ENCODE measurements around the gene ABLIM1.

ABLIM1 gene

GRCh38 chr10:114453576-114453975 lies 204.5 kb downstream of the ABLIM1 start:
- Histone ChIP-seq H3K4me3 (ENCODE audit: low read depth in 1 of 2, low read length in 2 of 2) (no peak overlapping the region), H3K4me1 (ENCODE audit: control insufficient read depth in 1 of 2, insufficient read depth in 2 of 2, low read length in 2 of 2) (no peaks in the 10 kb centered on the region), H3K9ac (ENCODE audit: low read depth in 1 of 2, low read length in 2 of 2) (no peak overlapping the region), H3K27ac (ENCODE audit: low read depth, low read length) (no peak overlapping the region), H3K27me3 (ENCODE audit: control insufficient read depth in 1 of 2, insufficient read depth in 2 of 2, low read length in 2 of 2) (no peaks in the 10 kb centered on the region), H3K36me3 (ENCODE audit: control insufficient read depth in 1 of 2, insufficient read depth in 2 of 2, low read length in 2 of 2) (peaks cover 0 to 18% of the 10 kb centered on the region in 2 donors), H3K9me3 (ENCODE audit: control insufficient read depth in 1 of 2, low read length in 2 of 2) (no peaks in the 10 kb centered on the region)

GRCh38 chr10:114448897-114449296 lies 209.2 kb downstream of the ABLIM1 start:
- Histone ChIP-seq H3K4me3 (ENCODE audit: low read depth in 1 of 2, low read length in 2 of 2) (no peak overlapping the region), H3K9me3 (ENCODE audit: control insufficient read depth in 1 of 2, low read length in 2 of 2) (no peaks in the 10 kb centered on the region), H3K27me3 (ENCODE audit: control insufficient read depth in 1 of 2, insufficient read depth in 2 of 2, low read length in 2 of 2) (no peaks in the 10 kb centered on the region), H3K36me3 (ENCODE audit: control insufficient read depth in 1 of 2, insufficient read depth in 2 of 2, low read length in 2 of 2) (peaks cover 0 to 26% of the 10 kb centered on the region in 2 donors), H3K9ac (ENCODE audit: low read depth in 1 of 2, low read length in 2 of 2) (no peak overlapping the region), H3K27ac (ENCODE audit: low read depth, low read length) (no peak overlapping the region), H3K4me1 (ENCODE audit: control insufficient read depth in 1 of 2, insufficient read depth in 2 of 2, low read length in 2 of 2) (no peaks in the 10 kb centered on the region)

- H3K4me3 ChIP-seq (ENCODE audit: low read depth in 1 of 2, low read length in 2 of 2), result no peak overlapping the region
- no peak overlapping the region for H3K9ac ChIP-seq (ENCODE audit: low read depth in 1 of 2, low read length in 2 of 2)
- H3K9me3 ChIP-seq (ENCODE audit: control insufficient read depth in 1 of 2, low read length in 2 of 2), result no peaks in the 10 kb centered on the region
- no peaks in the 10 kb centered on the region for H3K4me1 ChIP-seq (ENCODE audit: control insufficient read depth in 1 of 2, insufficient read depth in 2 of 2, low read length in 2 of 2)
- peaks cover 0 to 32% of the 10 kb centered on the region in 2 donors for H3K36me3 ChIP-seq (ENCODE audit: control insufficient read depth in 1 of 2, insufficient read depth in 2 of 2, low read length in 2 of 2)
- no peak overlapping the region for H3K27ac ChIP-seq (ENCODE audit: low read depth, low read length)
- no peaks in the 10 kb centered on the region for H3K27me3 ChIP-seq (ENCODE audit: control insufficient read depth in 1 of 2, insufficient read depth in 2 of 2, low read length in 2 of 2)
Measured at GRCh38 chr10:114445332-114445731, 212.7 kb downstream of the ABLIM1 start.

DNA sequence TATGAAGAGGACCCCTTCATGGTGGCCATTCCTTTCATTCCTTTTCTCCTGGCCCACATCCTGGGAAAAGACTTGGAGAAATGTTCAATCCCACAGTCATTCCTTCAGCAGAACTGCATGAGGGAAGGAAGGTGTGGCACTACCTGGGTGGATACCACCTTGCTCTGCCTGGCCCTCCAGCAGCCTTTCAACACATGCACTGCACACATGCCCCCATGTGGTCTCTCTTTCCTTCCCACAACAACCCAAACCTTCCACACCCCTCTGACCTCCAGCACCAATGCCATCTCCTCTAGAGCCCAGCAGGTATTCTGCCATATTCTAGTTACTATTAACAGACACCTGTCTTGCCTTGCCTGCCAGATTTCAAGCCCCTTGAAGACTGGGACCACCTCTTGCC lies 213.3 kb downstream of the ABLIM1 start:
- Histone ChIP-seq H3K9ac (ENCODE audit: low read depth in 1 of 2, low read length in 2 of 2) (no peak overlapping the region), H3K4me3 (ENCODE audit: low read depth in 1 of 2, low read length in 2 of 2) (no peak overlapping the region), H3K9me3 (ENCODE audit: control insufficient read depth in 1 of 2, low read length in 2 of 2) (no peaks in the 10 kb centered on the region), H3K27me3 (ENCODE audit: control insufficient read depth in 1 of 2, insufficient read depth in 2 of 2, low read length in 2 of 2) (no peaks in the 10 kb centered on the region), H3K27ac (ENCODE audit: low read depth, low read length) (no peak overlapping the region), H3K36me3 (ENCODE audit: control insufficient read depth in 1 of 2, insufficient read depth in 2 of 2, low read length in 2 of 2) (peaks cover 1 to 33% of the 10 kb centered on the region in 2 donors), H3K4me1 (ENCODE audit: control insufficient read depth in 1 of 2, insufficient read depth in 2 of 2, low read length in 2 of 2) (no peaks in the 10 kb centered on the region)

GRCh38 chr10:114442091-114442630 lies 215.9 kb downstream of the ABLIM1 start:
- H3K9me3 ChIP-seq (ENCODE audit: control insufficient read depth in 1 of 2, low read length in 2 of 2), result no peaks in the 10 kb centered on the region
- H3K36me3 ChIP-seq (ENCODE audit: control insufficient read depth in 1 of 2, insufficient read depth in 2 of 2, low read length in 2 of 2), result peaks cover 15 to 41% of the 10 kb centered on the region in 2 donors
- H3K4me1 ChIP-seq (ENCODE audit: control insufficient read depth in 1 of 2, insufficient read depth in 2 of 2, low read length in 2 of 2), result no peaks in the 10 kb centered on the region
- no peaks in the 10 kb centered on the region for H3K27me3 ChIP-seq (ENCODE audit: control insufficient read depth in 1 of 2, insufficient read depth in 2 of 2, low read length in 2 of 2)
- no peak overlapping the region for H3K4me3 ChIP-seq (ENCODE audit: low read depth in 1 of 2, low read length in 2 of 2)
- H3K9ac ChIP-seq (ENCODE audit: low read depth in 1 of 2, low read length in 2 of 2), result no peak overlapping the region
- H3K27ac ChIP-seq (ENCODE audit: low read depth, low read length), result no peak overlapping the region

- Histone ChIP-seq H3K36me3 (ENCODE audit: control insufficient read depth in 1 of 2, insufficient read depth in 2 of 2, low read length in 2 of 2) (peaks cover 20 to 41% of the 10 kb centered on the region in 2 donors), H3K27me3 (ENCODE audit: control insufficient read depth in 1 of 2, insufficient read depth in 2 of 2, low read length in 2 of 2) (no peaks in the 10 kb centered on the region), H3K9ac (ENCODE audit: low read depth in 1 of 2, low read length in 2 of 2) (no peak overlapping the region), H3K9me3 (ENCODE audit: control insufficient read depth in 1 of 2, low read length in 2 of 2) (no peaks in the 10 kb centered on the region), H3K4me1 (ENCODE audit: control insufficient read depth in 1 of 2, insufficient read depth in 2 of 2, low read length in 2 of 2) (no peaks in the 10 kb centered on the region), H3K27ac (ENCODE audit: low read depth, low read length) (no peak overlapping the region), H3K4me3 (ENCODE audit: low read depth in 1 of 2, low read length in 2 of 2) (no peak overlapping the region)
Measured at GRCh38 chr10:114441107-114441506, 217.0 kb downstream of the ABLIM1 start.

- H3K9ac ChIP-seq (ENCODE audit: low read depth in 1 of 2, low read length in 2 of 2), result no peak overlapping the region
- no peak overlapping the region for H3K4me3 ChIP-seq (ENCODE audit: low read depth in 1 of 2, low read length in 2 of 2)
- H3K9me3 ChIP-seq (ENCODE audit: control insufficient read depth in 1 of 2, low read length in 2 of 2), result no peaks in the 10 kb centered on the region
- no peaks in the 10 kb centered on the region for H3K27me3 ChIP-seq (ENCODE audit: control insufficient read depth in 1 of 2, insufficient read depth in 2 of 2, low read length in 2 of 2)
- H3K36me3 ChIP-seq (ENCODE audit: control insufficient read depth in 1 of 2, insufficient read depth in 2 of 2, low read length in 2 of 2), result peaks cover 28 to 49% of the 10 kb centered on the region in 2 donors
- H3K4me1 ChIP-seq (ENCODE audit: control insufficient read depth in 1 of 2, insufficient read depth in 2 of 2, low read length in 2 of 2), result no peaks in the 10 kb centered on the region
- H3K27ac ChIP-seq (ENCODE audit: low read depth, low read length), result no peak overlapping the region
Measured at GRCh38 chr10:114437473-114438292, 220.4 kb downstream of the ABLIM1 start.

- no peaks in the 10 kb centered on the region for H3K9me3 ChIP-seq (ENCODE audit: control insufficient read depth in 1 of 2, low read length in 2 of 2)
- no peak overlapping the region for H3K9ac ChIP-seq (ENCODE audit: low read depth in 1 of 2, low read length in 2 of 2)
- H3K4me1 ChIP-seq (ENCODE audit: control insufficient read depth in 1 of 2, insufficient read depth in 2 of 2, low read length in 2 of 2), result no peaks in the 10 kb centered on the region
- H3K4me3 ChIP-seq (ENCODE audit: low read depth in 1 of 2, low read length in 2 of 2), result no peak overlapping the region
- peaks cover 28 to 49% of the 10 kb centered on the region in 2 donors for H3K36me3 ChIP-seq (ENCODE audit: control insufficient read depth in 1 of 2, insufficient read depth in 2 of 2, low read length in 2 of 2)
- H3K27ac ChIP-seq (ENCODE audit: low read depth, low read length), result no peak overlapping the region
- no peaks in the 10 kb centered on the region for H3K27me3 ChIP-seq (ENCODE audit: control insufficient read depth in 1 of 2, insufficient read depth in 2 of 2, low read length in 2 of 2)
Measured at GRCh38 chr10:114436941-114437340, 221.1 kb downstream of the ABLIM1 start.

DNA sequence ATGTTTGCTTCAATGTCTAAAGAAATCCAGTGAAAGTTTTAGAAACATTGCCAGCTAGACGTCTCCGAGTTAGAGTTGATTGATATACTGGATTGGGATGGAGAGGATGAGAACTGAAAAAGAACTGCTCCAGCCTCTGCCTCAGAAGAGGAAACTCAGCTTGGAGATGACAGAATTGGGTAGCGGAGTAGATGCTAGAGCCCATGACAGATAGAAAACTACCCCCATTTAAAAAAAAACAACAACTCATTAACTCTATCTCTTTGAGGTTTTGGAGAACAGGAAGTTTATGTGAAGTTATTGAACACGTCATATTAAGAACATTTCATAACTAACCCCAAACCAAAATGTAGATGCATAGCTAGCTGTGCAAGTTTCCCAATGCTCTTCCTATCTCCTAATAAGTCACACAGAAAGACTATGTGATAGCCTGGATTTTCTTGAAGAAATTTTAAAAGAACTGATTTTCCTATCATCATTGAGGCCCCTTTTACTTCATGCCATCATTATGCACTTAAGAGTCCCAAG lies 225.4 kb downstream of the ABLIM1 start:
- no peak overlapping the region for H3K4me3 ChIP-seq (ENCODE audit: low read depth in 1 of 2, low read length in 2 of 2)
- H3K27me3 ChIP-seq (ENCODE audit: control insufficient read depth in 1 of 2, insufficient read depth in 2 of 2, low read length in 2 of 2), result no peaks in the 10 kb centered on the region
- peaks cover 12 to 22% of the 10 kb centered on the region in 2 donors for H3K36me3 ChIP-seq (ENCODE audit: control insufficient read depth in 1 of 2, insufficient read depth in 2 of 2, low read length in 2 of 2)
- no peak overlapping the region for H3K27ac ChIP-seq (ENCODE audit: low read depth, low read length)
- H3K4me1 ChIP-seq (ENCODE audit: control insufficient read depth in 1 of 2, insufficient read depth in 2 of 2, low read length in 2 of 2), result no peaks in the 10 kb centered on the region
- no peak overlapping the region for H3K9ac ChIP-seq (ENCODE audit: low read depth in 1 of 2, low read length in 2 of 2)
- no peaks in the 10 kb centered on the region for H3K9me3 ChIP-seq (ENCODE audit: control insufficient read depth in 1 of 2, low read length in 2 of 2)

DNA sequence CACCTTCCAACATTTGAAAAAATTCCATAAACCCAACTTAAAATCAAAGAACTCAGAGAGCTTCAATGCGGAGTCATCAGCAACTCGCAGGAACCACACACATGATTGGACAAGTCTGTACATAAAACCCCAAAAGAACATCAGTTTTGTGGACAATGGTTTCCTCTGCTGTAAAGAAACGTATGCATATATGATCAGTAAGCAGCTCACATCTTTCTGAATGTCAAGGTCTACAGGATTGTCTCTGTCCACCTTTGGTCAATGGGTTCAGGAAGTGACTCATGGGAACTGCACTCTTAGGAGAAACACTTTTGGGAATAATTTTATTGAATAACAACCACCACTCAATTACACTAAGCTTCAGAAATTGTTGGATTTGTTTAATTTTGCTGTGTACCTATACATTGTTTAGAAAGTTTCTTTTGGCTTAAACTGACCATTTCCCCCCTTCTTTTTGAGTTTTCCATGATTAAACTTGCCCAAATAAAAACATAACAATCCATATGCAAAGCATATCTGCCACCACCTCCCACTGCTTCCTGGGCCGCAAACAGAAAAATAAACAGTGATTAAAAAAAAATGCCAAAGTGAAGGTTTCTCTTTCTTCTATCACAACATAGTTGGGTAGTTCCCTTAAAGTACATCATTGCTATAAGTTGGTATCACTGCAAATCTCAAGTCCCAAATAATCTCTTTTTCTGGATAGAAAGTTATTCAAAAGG lies 226.5 kb downstream of the ABLIM1 start:
- H3K36me3 ChIP-seq (ENCODE audit: control insufficient read depth in 1 of 2, insufficient read depth in 2 of 2, low read length in 2 of 2), result peaks cover 11 to 22% of the 10 kb centered on the region in 2 donors
- H3K4me1 ChIP-seq (ENCODE audit: control insufficient read depth in 1 of 2, insufficient read depth in 2 of 2, low read length in 2 of 2), result no peaks in the 10 kb centered on the region
- no peaks in the 10 kb centered on the region for H3K9me3 ChIP-seq (ENCODE audit: control insufficient read depth in 1 of 2, low read length in 2 of 2)
- H3K9ac ChIP-seq (ENCODE audit: low read depth in 1 of 2, low read length in 2 of 2), result no peak overlapping the region
- no peak overlapping the region for H3K4me3 ChIP-seq (ENCODE audit: low read depth in 1 of 2, low read length in 2 of 2)
- H3K27ac ChIP-seq (ENCODE audit: low read depth, low read length), result no peak overlapping the region
- H3K27me3 ChIP-seq (ENCODE audit: control insufficient read depth in 1 of 2, insufficient read depth in 2 of 2, low read length in 2 of 2), result no peaks in the 10 kb centered on the region
